ENCODE measurements around the gene PBXIP1. TPM values are rescaled to one million over a fixed set of nuclear protein-coding genes. Genes with fewer than 3 reads are reported as not detected.
"Not testable (repeated sequence)": the region's sequence is repeated elsewhere in the genome, so short reads cannot be mapped to it uniquely, and the experiment has no call there.

Gene PBXIP1
- total RNA-seq, 1 donor, result 125 TPM

DNA sequence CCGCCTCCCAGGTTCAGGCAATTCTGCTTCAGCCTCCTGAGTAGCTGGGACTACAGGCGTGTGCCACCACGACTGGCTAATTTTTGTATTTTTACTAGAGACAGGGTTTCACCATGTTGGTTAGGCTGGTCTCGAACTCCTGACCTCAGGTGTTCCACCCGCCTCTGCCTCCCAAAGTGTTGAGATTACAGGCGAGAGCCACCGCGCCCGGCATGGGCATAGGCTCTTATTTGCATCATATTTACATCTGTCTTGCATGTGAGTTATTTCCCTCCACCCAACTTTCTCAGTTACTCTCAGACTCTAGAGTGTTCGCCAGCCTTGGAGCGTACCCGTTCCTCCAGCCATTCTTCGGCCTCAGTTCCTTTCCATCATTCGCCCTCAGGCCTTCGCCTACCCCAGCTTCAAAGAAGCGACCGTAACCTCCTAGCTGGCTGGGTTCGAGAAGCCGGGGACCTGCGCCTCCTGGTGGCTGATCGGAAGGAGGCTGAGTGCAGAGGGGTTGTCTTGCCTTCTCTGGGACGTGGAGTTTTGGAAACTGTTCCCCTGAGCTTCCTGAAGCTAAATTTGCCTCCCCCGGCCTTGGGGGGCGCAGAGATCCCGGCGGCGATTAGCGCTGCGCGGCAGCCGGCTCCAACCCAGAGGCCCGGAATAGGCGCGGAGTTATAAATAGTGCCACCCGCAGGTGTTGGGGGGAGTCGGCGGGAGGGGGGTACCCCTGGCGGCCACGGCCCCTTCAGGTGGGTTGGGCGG is 43.1 kb upstream of the PBXIP1 start:
- no peaks in the 10 kb centered on the region for H3K27me3 ChIP-seq (ENCODE audit: insufficient read depth, low read length)
- no peaks in the 10 kb centered on the region for H3K9me3 ChIP-seq (ENCODE audit: low read depth, low read length)
- H3K4me3 ChIP-seq (ENCODE audit: low read length), result no peak overlapping the region
- peaks cover 52% of the 10 kb centered on the region for H3K4me1 ChIP-seq (ENCODE audit: insufficient read depth, low read length)

DNA sequence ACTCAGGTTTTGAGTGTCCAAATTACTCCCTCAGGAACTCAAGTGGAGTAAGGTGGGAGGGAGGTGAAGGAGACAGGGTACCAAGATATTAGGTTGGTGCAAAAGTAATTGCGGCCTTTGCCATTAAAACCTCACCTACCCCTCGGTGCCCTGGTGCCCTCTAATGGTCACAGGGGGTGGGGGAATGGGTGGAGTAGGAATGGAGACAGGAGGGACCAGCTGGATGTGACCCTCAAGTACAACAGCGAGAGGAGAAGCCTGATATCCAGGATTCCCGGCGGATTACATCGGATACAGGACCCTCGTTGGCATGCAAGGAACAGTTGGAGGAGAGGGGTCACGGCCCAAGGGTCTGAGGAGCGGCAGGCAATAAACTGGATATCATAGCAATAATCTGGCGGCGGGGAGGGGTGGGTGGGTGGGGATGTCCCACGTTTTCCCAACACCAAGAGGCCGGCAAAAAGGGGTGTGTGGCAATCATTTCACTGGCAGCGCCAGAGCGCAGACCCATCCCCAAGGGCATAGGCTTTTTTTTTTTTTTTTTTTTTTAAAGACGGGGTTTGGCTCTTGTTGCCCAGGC is 42.4 kb upstream of the PBXIP1 start:
- Histone ChIP-seq H3K4me1 (ENCODE audit: insufficient read depth, low read length) (peaks cover 52% of the 10 kb centered on the region), H3K27me3 (ENCODE audit: insufficient read depth, low read length) (no peaks in the 10 kb centered on the region), H3K9me3 (ENCODE audit: low read depth, low read length) (no peaks in the 10 kb centered on the region), H3K4me3 (ENCODE audit: low read length) (no peak overlapping the region)

DNA sequence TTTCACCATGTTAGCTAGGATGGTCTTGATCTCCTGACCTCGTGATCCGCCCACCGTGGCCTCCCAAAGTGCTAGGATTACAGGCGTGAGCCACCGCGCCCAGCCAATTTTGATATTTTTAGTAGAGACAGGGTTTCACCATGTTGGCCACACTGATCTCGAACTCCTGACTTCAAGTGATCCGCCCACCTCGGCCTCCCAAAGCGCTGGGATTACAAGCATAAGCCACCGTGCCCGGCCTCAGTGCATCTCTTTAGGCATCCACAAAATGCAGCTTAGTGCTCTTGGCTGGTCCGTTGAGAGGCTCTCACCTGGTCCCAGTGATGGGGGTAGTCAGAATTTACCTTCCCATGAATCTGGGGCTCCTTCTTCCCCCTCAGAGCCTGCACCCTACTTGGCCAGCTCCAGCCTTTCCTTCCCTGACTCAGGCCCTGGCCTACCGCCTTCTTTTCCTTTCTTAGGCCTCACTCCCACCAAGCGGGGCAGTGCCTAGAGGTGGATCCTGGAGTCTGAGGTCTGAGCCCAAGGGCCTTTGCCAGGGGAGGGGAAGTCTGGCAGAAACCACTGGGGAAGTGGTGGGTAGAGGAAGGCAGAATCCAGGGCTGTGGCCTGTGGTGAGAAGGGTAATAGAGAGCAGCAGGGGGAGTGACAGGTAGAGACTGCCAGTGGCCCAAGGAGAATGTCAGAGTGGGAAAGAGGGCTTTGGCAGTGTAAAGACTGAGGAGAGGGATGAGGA is 41.2 kb upstream of the PBXIP1 start:
- no peak overlapping the region for H3K4me3 ChIP-seq (ENCODE audit: low read length)

DNA sequence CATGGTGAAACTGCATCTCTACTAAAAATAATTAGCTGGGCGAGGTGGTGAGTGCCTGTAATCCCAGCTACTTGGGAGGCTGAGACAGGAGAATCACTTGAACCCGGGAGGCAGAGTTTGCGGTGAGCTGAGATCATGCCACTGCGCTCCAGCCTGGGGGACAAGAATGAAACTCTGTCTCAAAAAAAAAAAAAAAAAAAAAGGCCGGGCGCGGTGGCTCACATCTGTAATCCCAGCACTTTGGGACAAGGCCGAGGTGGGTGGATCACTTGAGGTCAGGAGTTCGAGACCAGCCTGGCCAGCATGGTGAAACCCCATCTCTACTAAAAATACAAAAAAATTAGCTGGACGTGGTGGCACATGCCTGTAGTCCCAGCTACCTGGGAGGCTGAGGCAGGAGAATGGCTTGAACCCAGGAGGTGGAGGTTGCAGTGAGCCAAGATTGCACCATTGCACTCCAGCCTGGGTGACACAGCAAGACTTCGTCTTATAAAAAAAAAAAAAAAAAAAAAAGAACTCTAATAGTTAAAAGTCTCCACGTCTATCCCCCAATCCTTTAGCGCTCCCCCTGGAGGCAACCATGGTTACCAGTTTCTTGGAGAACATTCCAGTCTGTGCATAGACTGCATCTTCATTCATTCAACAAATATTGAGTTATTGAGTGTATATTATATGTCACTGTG is 39.5 kb upstream of the PBXIP1 start:
- H3K4me3 ChIP-seq (ENCODE audit: low read length); H3K9me3 ChIP-seq (ENCODE audit: low read depth, low read length); H3K27me3 ChIP-seq (ENCODE audit: insufficient read depth, low read length): not testable (repeated sequence)
- H3K4me1 ChIP-seq (ENCODE audit: insufficient read depth, low read length), result peaks cover 48% of the 10 kb centered on the region

More for the DNA sequence above, 41.2 kb upstream of the PBXIP1 start:
- Histone ChIP-seq H3K4me1 (ENCODE audit: insufficient read depth, low read length) (peaks cover 52% of the 10 kb centered on the region), H3K9me3 (ENCODE audit: low read depth, low read length) (no peaks in the 10 kb centered on the region), H3K27me3 (ENCODE audit: insufficient read depth, low read length) (no peaks in the 10 kb centered on the region)

DNA sequence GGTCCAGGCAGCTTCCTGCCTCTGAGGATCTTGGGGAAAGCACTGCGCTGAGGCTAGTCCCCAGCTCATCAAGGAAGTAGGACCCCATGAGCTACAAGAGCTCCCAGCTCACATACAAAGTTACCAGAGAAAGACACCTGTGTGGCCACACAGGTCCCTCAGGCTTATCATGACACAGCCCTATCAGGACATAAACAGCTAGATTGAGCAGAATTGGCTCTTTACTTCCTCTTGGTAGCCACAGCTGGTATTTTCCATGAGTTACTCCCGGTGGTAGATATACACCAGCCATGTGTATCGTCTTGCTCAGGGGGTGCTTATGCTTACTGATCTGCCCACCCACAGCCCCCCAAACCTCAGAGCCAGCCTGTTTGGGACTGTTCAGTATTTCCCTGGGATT is 38.7 kb upstream of the PBXIP1 start:
- Histone ChIP-seq H3K4me1 (ENCODE audit: insufficient read depth, low read length) (peaks cover 40% of the 10 kb centered on the region), H3K4me3 (ENCODE audit: low read length) (no peak overlapping the region), H3K9me3 (ENCODE audit: low read depth, low read length) (no peaks in the 10 kb centered on the region), H3K27me3 (ENCODE audit: insufficient read depth, low read length) (no peaks in the 10 kb centered on the region)

DNA sequence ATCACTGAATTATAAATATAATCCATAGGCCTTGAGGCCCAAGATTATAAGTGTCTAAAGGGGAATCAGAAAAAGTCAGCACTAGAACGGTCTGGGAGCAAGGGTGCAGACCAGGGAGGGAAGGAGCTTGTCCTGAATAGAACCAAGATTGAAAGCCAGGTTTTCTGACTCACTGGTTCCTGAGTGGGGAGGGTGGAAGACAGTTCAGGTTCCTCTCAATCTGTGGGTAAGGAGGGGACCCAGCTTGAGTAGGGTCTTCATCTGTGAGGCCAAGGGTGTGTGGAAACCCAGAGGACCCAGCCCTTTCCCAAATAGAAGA is 38.3 kb upstream of the PBXIP1 start:
- Histone ChIP-seq H3K27me3 (ENCODE audit: insufficient read depth, low read length) (no peaks in the 10 kb centered on the region), H3K4me3 (ENCODE audit: low read length) (no peak overlapping the region), H3K9me3 (ENCODE audit: low read depth, low read length) (no peaks in the 10 kb centered on the region), H3K4me1 (ENCODE audit: insufficient read depth, low read length) (peaks cover 37% of the 10 kb centered on the region)

DNA sequence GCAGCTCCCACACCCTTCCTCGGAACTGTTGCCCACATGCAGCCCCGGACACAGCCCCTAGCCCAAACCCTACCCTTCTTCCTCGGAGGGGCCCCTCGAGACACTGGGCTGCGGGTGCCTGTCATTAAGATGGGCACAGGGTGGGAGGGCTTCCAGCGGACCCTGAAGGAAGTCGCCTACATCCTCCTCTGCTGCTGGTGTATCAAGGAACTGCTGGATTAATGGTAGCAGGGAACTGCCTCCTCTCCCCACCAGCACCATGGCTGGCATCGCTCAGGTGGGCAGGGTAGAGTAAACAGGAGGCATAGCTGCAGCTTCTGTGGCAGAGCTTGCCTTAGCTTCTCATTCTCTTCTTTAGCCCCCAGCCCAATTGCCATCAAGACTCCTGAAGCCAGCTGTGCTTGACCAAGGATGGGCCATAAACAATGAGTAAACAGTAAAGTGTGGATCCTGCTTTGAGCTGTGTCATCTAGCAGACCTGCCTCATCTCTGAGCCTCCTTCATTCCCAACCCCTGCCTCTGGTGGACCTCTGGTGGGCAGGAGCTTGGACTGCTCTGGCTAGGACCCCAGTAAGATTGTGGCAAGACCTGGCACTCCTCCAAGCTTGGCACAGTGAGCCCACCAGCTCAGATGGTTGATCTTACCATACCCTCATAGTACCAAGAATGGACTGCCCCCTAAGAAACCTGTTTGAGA is 37.8 kb upstream of the PBXIP1 start, which contains the start of gene LENEP:
Gene LENEP, plus strand, starts transcription at position 15 of the 697 bp plus-strand sequence. Its CDS starts 22 bp downstream, at position 37.
- H3K4me3 ChIP-seq (ENCODE audit: low read length), result no peak within 1 kb of the TSS
- H3K4me1 ChIP-seq (ENCODE audit: insufficient read depth, low read length), result peaks cover 32% of the 10 kb centered on the region
- no peaks in the 10 kb centered on the region for H3K9me3 ChIP-seq (ENCODE audit: low read depth, low read length)
- H3K27me3 ChIP-seq (ENCODE audit: insufficient read depth, low read length), result no peaks in the 10 kb centered on the region

DNA sequence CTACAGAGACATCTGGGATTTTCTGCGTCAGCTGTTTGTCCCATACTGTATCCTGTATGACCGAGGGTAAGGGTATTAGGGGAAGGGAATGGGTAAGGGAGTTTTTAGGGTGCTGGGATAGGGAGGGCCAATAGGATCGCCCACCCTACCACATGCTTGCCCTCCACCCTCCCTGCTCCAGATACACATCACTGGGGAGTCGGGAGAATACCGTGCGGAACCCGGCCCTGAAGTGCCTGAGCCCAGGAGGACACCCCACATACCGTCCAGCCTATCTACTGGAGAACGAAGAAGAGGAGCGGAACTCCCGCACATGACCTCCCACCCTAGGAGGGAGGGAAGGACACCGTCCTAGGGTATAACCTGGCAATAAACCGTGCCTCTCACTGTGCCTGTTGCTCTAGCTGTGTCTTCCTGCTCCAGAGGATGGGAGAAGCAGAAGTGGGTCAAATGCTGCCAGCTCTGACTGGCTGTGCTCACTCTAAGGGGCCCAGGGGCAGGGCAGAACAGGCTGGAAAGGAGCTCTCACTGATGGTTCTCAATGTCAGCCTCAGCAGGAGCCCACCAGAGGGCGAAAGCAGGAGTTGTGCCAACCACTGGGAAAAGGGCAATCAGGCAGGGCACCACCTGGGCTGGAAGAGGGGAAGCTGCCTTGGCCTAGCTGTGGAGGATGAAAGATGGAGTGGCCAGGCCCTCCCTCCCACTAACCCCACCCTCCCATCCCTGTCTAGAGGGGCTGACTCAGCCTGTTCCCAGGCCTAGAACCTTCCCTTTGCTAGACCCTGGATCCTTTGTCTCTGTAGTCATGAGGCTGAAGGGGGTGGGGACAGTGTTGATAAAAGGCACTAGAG is 37.0 kb upstream of the PBXIP1 start:
- Histone ChIP-seq H3K4me3 (ENCODE audit: low read length) (no peak overlapping the region), H3K27me3 (ENCODE audit: insufficient read depth, low read length) (no peaks in the 10 kb centered on the region), H3K9me3 (ENCODE audit: low read depth, low read length) (no peaks in the 10 kb centered on the region), H3K4me1 (ENCODE audit: insufficient read depth, low read length) (peaks cover 28% of the 10 kb centered on the region)

DNA sequence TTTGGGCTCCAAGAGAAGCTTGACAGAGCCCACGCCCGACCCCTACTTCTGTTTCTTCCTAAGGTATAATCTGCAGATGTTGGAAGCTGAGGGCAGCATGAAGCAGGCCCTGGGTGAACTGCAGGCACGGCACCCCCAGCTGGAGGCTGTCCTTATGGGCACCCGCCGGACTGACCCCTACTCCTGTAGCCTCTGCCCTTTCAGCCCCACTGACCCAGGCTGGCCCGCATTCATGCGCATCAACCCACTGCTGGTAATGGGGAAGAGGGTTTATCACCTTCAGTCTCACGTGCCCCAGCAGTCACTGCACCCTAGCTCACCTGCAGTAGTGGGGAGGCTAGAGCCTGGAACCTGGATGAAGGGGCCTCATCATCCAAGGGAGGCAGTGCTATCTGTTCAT is 34.4 kb upstream of the PBXIP1 start:
- no peak overlapping the region for H3K4me3 ChIP-seq (ENCODE audit: low read length)
- peaks cover 14% of the 10 kb centered on the region for H3K4me1 ChIP-seq (ENCODE audit: insufficient read depth, low read length)
- H3K27me3 ChIP-seq (ENCODE audit: insufficient read depth, low read length), result no peaks in the 10 kb centered on the region
- H3K9me3 ChIP-seq (ENCODE audit: low read depth, low read length), result no peaks in the 10 kb centered on the region

DNA sequence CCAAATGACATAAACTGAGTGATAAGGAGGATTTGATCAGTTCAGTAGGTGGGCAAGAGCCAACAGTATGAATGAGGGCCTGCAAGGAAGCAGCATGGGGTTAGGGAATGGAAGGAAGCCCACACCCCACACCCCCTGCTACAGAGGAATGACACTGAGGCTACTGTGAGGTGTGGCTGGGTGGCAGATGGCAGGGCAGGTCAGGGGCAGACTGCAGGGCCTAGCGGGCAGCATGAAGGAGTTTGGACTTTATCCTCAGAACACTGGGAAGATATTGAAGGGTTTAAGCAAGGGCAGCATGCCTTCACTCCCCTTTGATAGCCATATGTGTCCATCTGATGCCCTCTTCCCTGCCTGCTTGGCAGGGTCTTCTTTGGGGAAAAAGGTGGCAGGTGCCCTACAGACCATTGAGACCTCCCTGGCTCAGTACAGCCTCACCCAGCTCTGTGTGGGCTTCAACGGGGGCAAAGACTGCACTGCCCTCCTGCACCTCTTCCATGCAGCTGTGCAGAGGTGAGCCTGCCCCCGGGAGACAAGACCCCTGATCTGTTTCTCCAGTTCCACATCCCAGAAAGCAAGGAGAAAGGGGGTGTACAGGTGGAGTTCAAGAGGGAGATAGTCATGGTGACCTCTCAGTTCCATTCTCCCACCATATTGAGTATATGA is 33.4 kb upstream of the PBXIP1 start:
- H3K9me3 ChIP-seq (ENCODE audit: low read depth, low read length), result no peaks in the 10 kb centered on the region
- H3K27me3 ChIP-seq (ENCODE audit: insufficient read depth, low read length), result no peaks in the 10 kb centered on the region
- H3K4me1 ChIP-seq (ENCODE audit: insufficient read depth, low read length), result peaks cover 13% of the 10 kb centered on the region
- H3K4me3 ChIP-seq (ENCODE audit: low read length), result no peak overlapping the region

DNA sequence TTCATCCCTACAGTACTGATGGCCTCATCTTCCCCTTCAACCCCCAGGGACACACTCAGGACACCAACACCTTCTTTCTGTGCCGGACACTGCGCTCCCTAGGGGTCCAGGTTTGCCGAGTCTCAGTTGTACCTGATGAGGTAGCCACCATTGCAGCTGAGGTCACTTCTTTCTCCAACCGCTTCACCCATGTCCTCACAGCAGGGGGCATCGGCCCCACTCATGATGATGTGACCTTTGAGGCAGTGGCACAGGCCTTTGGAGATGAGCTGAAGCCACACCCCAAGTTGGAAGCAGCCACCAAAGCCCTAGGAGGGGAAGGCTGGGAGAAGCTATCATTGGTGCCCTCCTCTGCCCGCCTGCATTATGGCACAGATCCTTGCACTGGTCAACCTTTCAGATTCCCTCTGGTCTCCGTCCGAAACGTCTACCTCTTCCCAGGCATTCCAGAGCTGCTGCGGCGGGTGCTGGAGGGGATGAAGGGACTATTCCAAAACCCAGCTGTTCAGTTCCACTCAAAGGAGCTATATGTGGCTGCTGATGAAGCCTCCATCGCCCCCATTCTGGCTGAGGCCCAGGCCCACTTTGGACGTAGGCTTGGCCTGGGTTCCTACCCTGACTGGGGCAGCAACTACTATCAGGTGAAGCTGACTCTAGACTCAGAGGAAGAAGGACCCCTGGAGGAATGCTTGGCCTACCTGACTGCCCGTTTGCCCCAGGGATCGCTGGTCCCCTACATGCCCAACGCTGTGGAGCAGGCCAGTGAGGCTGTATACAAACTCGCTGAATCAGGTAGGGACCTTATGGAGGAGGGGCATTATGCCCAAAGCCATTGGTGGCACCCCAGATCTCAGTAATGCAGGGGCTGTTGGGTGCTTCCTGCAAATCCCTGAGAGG is 32.4 kb upstream of the PBXIP1 start:
- Histone ChIP-seq H3K27me3 (ENCODE audit: insufficient read depth, low read length) (no peaks in the 10 kb centered on the region), H3K4me1 (ENCODE audit: insufficient read depth, low read length) (peaks cover 23% of the 10 kb centered on the region), H3K4me3 (ENCODE audit: low read length) (no peak overlapping the region), H3K9me3 (ENCODE audit: low read depth, low read length) (no peaks in the 10 kb centered on the region)

DNA sequence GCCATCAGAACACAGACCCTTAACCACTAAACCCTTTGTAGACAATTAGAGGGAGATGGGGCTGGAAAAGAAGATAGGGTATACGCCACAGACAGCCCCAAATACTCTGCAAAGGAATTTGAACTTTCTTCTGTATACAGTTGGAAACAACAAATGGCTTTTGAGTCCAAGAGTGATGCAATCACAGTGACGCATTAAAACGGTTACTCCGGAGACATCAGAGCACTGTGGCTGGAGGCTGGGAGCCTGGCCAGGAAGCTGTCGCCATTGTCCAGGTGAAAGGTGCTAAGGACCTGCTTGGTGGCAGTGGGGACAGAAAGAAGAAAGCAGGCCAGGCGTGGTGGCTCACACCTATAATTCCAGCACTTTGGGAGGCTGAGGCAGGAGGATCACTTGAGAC is 31.4 kb upstream of the PBXIP1 start:
- peaks cover 27% of the 10 kb centered on the region for H3K4me1 ChIP-seq (ENCODE audit: insufficient read depth, low read length)
- H3K9me3 ChIP-seq (ENCODE audit: low read depth, low read length), result no peaks in the 10 kb centered on the region
- no peak overlapping the region for H3K4me3 ChIP-seq (ENCODE audit: low read length)
- H3K27me3 ChIP-seq (ENCODE audit: insufficient read depth, low read length), result no peaks in the 10 kb centered on the region

DNA sequence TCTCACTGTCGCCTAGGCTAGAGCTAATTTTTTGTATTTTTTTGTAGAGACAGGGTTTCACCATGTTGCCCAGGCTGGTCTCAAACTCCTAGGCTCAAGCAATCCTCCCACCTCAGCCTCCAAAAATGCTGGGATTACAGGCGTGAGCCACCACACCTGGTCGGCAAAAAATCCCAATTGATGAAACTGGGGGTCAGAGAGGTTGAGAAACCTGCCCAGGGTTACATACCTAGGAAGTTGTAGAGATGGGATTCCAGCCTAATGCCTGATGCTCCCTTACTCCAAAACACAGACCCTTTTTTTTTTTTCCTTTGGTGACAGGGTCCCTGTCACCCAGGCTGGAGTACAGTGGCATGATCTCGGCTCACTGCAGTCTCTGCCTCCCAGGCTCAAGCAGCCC is 30.8 kb upstream of the PBXIP1 start:
- peaks cover 29% of the 10 kb centered on the region for H3K4me1 ChIP-seq (ENCODE audit: insufficient read depth, low read length)
- not testable (repeated sequence) for H3K9me3 ChIP-seq (ENCODE audit: low read depth, low read length); H3K4me3 ChIP-seq (ENCODE audit: low read length); H3K27me3 ChIP-seq (ENCODE audit: insufficient read depth, low read length)

Measured in mononuclear cell (primary cell).